HUES48 (cell line): ENCODE data around the gene COPA.
"Not testable (repeated sequence)": the region's sequence is repeated elsewhere in the genome, so short reads cannot be mapped to it uniquely, and the experiment has no call there.

Experiments used
- H3K27ac ChIP-seq: one replicate; pipeline ENCODE4 v1.7.0; 2013; ENCODE audit warnings: low read depth, low read length, inconsistent platforms
- H3K27me3 ChIP-seq: 2 replicates; pipeline ENCODE4 v1.6.1; 2013; ENCODE audit warnings: mild to moderate bottlenecking, low read length; ENCODE audit not compliant: control insufficient read depth, insufficient read depth
- H3K36me3 ChIP-seq: 2 replicates; pipeline ENCODE4 v1.6.1; 2013; ENCODE audit warnings: low read length; ENCODE audit not compliant: control insufficient read depth, insufficient read depth
- H3K4me1 ChIP-seq: 2 replicates; pipeline ENCODE4 v1.6.1; 2013; ENCODE audit warnings: mild to moderate bottlenecking, low read length; ENCODE audit not compliant: control insufficient read depth, insufficient read depth
- H3K4me3 ChIP-seq: 2 replicates; pipeline ENCODE4 v1.5.1; 2013; ENCODE audit warnings: mild to moderate bottlenecking, low read depth, low read length
- H3K9ac ChIP-seq: 2 replicates; pipeline ENCODE4 v1.6.1; 2013; ENCODE audit warnings: mild to moderate bottlenecking, low read depth, low read length, moderate library complexity
- H3K9me3 ChIP-seq: 2 replicates; pipeline ENCODE4 v1.6.1; 2013; ENCODE audit warnings: low read length; ENCODE audit not compliant: control insufficient read depth, insufficient read depth

The COPA gene

GRCh38 chr1:160291248-160292220, 51.5 kb downstream of the COPA start:
- H3K27ac ChIP-seq = no peak overlapping the region
- no peak overlapping the region for H3K4me3 ChIP-seq
- peaks cover 76% of the 10 kb centered on the region for H3K36me3 ChIP-seq

DNA sequence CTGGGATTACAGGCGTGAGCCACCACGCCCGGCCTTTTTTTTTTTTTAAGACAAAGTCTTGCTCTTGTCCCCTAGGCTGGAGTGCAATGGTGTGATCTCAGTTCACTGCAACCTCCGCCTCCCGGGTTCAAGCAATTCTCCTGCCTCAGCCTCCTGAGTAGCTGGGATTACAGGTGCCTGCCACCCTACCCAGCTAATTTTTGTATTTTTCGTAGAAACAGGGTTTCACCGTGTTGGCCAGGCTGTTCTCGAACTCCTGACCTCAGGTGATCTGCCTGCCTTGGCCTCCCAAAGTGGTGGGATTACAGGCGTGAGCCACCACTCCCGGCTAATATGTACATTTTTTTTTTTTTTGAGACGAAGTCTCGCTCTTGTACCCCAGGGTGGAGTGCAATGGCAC, 55.3 kb downstream of the COPA start:
- not testable (repeated sequence) for H3K4me1 ChIP-seq, H3K27me3 ChIP-seq, H3K9ac ChIP-seq, H3K4me3 ChIP-seq, H3K27ac ChIP-seq, H3K9me3 ChIP-seq
- peaks cover 42% of the 10 kb centered on the region for H3K36me3 ChIP-seq

More at GRCh38 chr1:160291248-160292220, 51.5 kb downstream of the COPA start:
- H3K9ac ChIP-seq = no peak overlapping the region
- no peaks in the 10 kb centered on the region for H3K27me3 ChIP-seq
- no peaks in the 10 kb centered on the region for H3K9me3 ChIP-seq
- H3K4me1 ChIP-seq = no peaks in the 10 kb centered on the region

- H3K4me3 ChIP-seq = peak overlapping the region; percentile 97
- H3K27me3 ChIP-seq = no peaks in the 10 kb centered on the region
- peaks cover 42% of the 10 kb centered on the region for H3K36me3 ChIP-seq
- no peaks in the 10 kb centered on the region for H3K9me3 ChIP-seq
- peak overlapping the region; percentile 81 for H3K27ac ChIP-seq
- H3K9ac ChIP-seq = 0 out of 2 replicates have a peak overlapping the region, but pooled peaks have one; percentile 18
- H3K4me1 ChIP-seq = peaks cover 9% of the 10 kb centered on the region; the same call in 1 of the 2 replicates
These were observed 57.5 kb downstream of the COPA start for GRCh38 chr1:160285506-160285905.

DNA sequence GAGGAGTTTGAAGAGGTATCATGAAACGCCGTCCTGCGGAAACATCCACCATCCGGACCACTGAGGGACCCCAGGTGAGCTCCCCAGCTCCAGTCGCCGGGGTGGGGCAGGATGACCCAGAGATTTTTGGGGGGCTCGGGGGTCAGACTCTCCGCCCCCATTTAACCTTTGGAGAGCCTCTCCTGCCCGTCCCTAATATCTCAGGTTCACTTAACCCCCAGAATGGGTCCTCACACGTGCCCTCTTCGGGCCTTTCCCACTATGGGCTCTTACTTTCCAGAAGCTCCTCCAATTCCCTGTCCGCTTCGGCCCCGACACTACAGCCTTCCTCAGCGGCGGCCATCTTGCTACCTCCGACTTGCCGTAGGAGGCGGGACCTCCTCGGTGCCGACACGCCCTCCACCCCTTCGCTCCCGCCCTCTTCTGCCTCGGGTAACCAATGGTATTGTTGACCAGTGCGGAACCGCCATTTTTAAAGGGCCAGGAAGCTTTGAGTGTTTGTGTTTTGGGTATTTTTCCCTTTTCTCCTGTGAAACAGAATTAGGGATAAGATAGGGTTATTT, 58.2 kb downstream of the COPA start, which contains the start of gene PEX19:
Gene PEX19, minus strand, starts transcription at position 352 of the 563 bp plus-strand sequence. Its CDS starts 9 bp downstream, at position 343.
- Histone ChIP-seq H3K27me3 (no peaks in the 10 kb centered on the region), H3K4me1 (peaks cover 9% of the 10 kb centered on the region; the same call in 1 of the 2 replicates), H3K9me3 (no peaks in the 10 kb centered on the region), H3K27ac (peak within 1 kb of the TSS; percentile 81), H3K9ac (peak within 1 kb of the TSS; percentile 89), H3K4me3 (peak within 1 kb of the TSS; percentile 97), H3K36me3 (peaks cover 42% of the 10 kb centered on the region)

DNA sequence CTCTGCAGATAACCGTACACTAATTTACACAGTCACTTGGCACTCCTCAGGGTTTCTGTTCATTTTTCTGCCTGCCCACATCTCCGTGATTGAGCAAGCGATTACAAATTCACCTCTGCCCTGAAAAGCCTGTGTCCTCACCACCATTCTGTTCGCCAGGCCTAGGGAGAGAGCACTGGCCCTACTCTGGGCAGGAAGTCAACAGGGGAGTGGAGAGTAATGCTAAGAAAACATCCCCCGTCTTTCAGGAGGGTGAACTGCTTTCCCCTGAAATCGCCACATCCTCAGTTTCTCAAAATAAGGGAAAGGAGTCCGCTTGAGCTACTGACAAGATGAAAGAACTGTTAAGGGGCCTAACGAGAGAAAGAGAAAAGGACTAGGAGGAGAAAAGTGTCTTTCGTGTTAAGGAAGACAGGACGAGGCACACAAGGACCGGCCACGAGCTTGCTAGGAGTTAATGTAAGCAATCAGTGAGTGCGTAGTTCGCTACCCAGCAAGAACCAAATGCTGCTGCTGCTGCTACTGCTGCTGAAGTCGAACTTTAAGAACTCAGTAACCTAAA, 58.7 kb downstream of the COPA start:
- peaks cover 42% of the 10 kb centered on the region for H3K36me3 ChIP-seq
- peaks cover 9% of the 10 kb centered on the region; the same call in 1 of the 2 replicates for H3K4me1 ChIP-seq
- no peaks in the 10 kb centered on the region for H3K27me3 ChIP-seq
- peak overlapping the region; percentile 81 for H3K27ac ChIP-seq
- peak overlapping the region; percentile 89 for H3K9ac ChIP-seq
- H3K4me3 ChIP-seq = peak overlapping the region; percentile 97
- no peaks in the 10 kb centered on the region for H3K9me3 ChIP-seq

GRCh38 chr1:160282807-160283206, 60.2 kb downstream of the COPA start:
- Histone ChIP-seq H3K27me3 (no peaks in the 10 kb centered on the region), H3K4me1 (peaks cover 9% of the 10 kb centered on the region; the same call in 1 of the 2 replicates), H3K9ac (no peak overlapping the region), H3K36me3 (peaks cover 54% of the 10 kb centered on the region), H3K9me3 (no peaks in the 10 kb centered on the region), H3K4me3 (no peak overlapping the region), H3K27ac (no peak overlapping the region)

DNA sequence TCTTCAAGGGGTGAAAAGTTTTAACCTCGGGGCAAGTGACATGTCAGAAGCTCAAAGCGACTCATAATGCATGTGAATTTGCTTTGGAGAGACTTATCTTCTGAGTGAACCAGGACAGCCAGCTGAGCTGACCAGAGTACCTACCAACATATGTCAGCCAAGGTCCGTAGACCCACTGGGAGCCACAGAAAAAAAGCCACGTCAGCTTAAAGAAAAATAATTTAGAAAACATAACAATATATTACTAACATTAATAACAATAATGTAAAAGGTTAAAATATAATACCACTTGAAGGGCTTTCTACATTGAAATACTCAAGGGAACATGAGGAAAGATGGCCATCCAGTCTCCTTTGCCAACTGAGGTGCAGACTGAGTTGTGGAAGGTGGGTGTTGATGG, 65.1 kb downstream of the COPA start:
- no peak overlapping the region for H3K9ac ChIP-seq
- no peaks in the 10 kb centered on the region for H3K9me3 ChIP-seq
- H3K27ac ChIP-seq = no peak overlapping the region
- H3K4me3 ChIP-seq = no peak overlapping the region
- H3K4me1 ChIP-seq = no peaks in the 10 kb centered on the region; the same call in 1 of the 2 replicates
- peaks cover 63% of the 10 kb centered on the region for H3K36me3 ChIP-seq
- no peaks in the 10 kb centered on the region for H3K27me3 ChIP-seq

DNA sequence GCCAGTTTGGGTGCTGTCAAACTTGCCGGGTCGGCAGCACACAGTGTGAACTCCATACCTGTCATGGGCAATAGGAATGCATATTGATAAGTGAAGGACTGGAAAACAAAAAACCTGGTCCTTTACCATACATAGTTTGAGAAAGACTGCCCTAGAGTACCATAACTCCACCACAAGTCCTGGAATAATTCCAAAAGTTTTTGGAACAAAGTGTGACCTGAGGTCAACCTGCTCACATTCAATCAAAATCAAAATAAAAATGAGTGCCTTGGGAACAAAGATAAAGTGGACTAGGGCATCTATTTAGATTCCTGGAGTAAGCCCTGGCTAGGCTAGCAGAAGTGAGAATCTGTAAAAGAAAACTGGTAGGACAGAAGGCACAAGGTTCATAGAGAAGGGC, 65.7 kb downstream of the COPA start:
- no peak overlapping the region for H3K27ac ChIP-seq
- no peak overlapping the region for H3K4me3 ChIP-seq
- H3K36me3 ChIP-seq = peaks cover 56% of the 10 kb centered on the region
- no peaks in the 10 kb centered on the region for H3K9me3 ChIP-seq
- no peak overlapping the region for H3K9ac ChIP-seq
- H3K27me3 ChIP-seq = no peaks in the 10 kb centered on the region
- no peaks in the 10 kb centered on the region for H3K4me1 ChIP-seq

- no peak overlapping the region for H3K27ac ChIP-seq
- no peaks in the 10 kb centered on the region; the same call in 1 of the 2 replicates for H3K36me3 ChIP-seq
- no peak overlapping the region for H3K4me3 ChIP-seq
- H3K4me1 ChIP-seq = no peaks in the 10 kb centered on the region
- no peaks in the 10 kb centered on the region for H3K27me3 ChIP-seq
- H3K9ac ChIP-seq = no peak overlapping the region
- H3K9me3 ChIP-seq = no peaks in the 10 kb centered on the region
These were observed 72.0 kb downstream of the COPA start for GRCh38 chr1:160271025-160271424.

DNA sequence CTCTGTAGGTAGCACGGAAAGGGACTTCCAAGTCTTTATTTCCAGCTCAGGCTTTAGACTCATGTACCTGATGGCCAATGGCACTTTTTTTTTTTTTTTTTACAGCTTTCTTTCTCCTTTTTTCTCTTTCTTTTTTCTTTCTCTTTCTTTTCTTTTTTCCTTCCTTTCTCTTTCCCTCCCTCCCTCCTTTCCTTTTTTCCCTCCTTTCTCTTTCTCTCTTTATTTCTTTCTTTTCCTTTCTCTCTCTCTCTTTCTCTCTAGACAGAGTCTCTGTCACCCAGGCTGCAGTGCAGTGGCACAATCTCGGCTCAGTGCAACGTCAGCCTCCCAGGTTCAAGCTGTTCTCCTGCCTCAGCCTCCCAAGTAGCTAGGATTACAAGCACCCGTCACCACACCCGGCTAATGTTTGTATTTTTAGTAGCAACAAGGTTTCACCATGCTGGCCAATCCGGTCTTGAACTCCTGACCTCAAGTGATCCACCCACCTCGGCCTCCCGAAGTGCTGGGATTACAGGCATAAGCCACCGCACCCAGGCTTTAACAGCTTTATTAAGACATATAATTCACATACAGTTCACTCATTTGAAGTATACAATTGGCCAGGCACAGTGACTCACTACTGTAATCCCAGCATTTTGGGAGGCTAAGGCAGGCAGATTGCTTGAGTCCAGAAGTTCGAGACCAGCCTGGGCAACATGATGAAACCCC, 75.6 kb downstream of the COPA start:
- no peak overlapping the region for H3K4me3 ChIP-seq
- no peaks in the 10 kb centered on the region for H3K9me3 ChIP-seq
- no peaks in the 10 kb centered on the region for H3K27me3 ChIP-seq
- H3K4me1 ChIP-seq = peaks cover 7% of the 10 kb centered on the region; the same call in 1 of the 2 replicates
- no peak overlapping the region for H3K27ac ChIP-seq
- H3K9ac ChIP-seq = no peak overlapping the region
- no peaks in the 10 kb centered on the region for H3K36me3 ChIP-seq
